Body of pancreas (tissue), 4 donors: Measurements from ENCODE around the gene NUDT13.

Experiments
- CTCF ChIP-seq, 7 experiments: fragments of 450-650 bp in 4 of 7; fragments of 200-600 bp in 3 of 7; sonication (generic) in 3 of 7; IDR thresholded peaks; one replicate each; pipeline ENCODE4 v1.5.1; 2016 to 2019; ENCODE audit warnings: antibody characterized with exemption in 7 of 7
- POLR2A ChIP-seq, 3 donors: fragments of 450-650 bp; IDR thresholded peaks; one replicate each; pipeline ENCODE4 v1.6.1; 2016; ENCODE audit warnings: antibody characterized with exemption in 3 of 3, mild to moderate bottlenecking in 2 of 3

- TF ChIP-seq CTCF (IDR thresholded peaks at IDR 0.05) (no peak), POLR2A (IDR thresholded peaks at IDR 0.05) (no peak)
Observed at GRCh38 chr10:73156054-73156453, 45.8 kb downstream of the NUDT13 start.
